Measurements from ENCODE around the gene GABPA.

GABPA gene

DNA sequence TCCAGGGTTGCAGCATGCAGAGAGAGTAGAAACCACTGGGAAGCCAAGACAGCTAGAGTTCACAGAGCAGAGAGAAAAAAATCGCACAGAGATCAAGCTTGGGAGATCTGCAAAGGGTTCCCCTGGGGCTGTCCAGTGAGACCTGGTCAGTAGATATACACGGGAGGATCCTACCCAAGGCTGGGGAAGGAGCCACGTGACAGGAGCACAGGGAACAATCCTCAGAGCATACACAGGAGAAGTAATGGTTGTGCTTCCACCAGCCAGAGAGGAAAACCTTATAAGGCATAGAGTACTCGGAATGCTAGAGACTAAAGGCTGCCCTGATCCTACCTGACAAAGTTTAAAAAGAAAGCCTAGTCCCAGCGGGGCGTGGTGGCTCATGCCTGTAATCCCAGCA, 53.9 kb downstream of the GABPA start:
- DNase-seq (ENCODE audit: extremely low read depth, low read depth) = no peak
- TF ChIP-seq, protein P1, sequence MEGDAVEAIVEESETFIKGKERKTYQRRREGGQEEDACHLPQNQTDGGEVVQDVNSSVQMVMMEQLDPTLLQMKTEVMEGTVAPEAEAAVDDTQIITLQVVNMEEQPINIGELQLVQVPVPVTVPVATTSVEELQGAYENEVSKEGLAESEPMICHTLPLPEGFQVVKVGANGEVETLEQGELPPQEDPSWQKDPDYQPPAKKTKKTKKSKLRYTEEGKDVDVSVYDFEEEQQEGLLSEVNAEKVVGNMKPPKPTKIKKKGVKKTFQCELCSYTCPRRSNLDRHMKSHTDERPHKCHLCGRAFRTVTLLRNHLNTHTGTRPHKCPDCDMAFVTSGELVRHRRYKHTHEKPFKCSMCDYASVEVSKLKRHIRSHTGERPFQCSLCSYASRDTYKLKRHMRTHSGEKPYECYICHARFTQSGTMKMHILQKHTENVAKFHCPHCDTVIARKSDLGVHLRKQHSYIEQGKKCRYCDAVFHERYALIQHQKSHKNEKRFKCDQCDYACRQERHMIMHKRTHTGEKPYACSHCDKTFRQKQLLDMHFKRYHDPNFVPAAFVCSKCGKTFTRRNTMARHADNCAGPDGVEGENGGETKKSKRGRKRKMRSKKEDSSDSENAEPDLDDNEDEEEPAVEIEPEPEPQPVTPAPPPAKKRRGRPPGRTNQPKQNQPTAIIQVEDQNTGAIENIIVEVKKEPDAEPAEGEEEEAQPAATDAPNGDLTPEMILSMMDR (IDR thresholded peaks at IDR 0.05; ENCODE audit: low read depth, low read length, missing control alignments) = no peak
- H3K4me3 ChIP-seq (replicated peaks; ENCODE audit: low read depth, low read length) = no peak overlapping the region

DNA sequence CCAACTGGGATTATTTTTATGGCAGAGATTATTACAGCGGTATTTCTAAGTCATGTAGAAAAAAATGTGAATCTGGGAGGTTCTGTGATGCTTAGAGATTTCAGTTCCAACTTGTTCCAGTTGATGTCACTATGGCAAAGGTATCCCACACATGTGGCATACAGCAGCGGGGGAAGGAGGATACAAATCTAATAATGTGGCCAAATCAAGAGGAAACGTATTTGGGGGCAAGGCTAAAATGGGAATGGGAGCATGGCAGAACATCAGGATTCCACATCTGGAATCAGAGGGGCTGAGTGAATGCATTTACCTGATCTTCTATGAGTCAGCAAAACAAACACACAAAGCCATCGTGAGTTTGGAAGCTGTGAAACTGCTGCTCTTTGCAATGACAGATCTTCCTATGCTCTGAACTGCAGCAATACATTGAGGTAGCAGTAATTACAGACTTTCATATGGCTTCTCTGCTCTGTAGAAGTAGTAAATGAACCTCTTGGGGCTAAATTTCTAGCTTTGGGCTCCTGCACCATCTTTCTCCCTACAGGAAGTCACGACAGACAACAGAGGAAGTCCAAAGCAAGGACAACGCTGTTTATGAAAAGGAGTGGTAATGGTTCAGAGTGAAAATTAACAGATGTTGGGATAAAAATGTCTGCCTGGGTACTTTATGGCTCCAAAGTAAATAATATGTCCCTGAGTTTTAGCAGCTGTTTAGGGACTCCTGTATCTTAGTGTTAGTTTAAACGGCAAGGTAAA, 55.5 kb downstream of the GABPA start:
- TF ChIP-seq, protein P1 (IDR thresholded peaks at IDR 0.05; ENCODE audit: low read depth, low read length, missing control alignments) = peak; percentile 33
- peak; percentile 47 for DNase-seq (ENCODE audit: extremely low read depth, low read depth)
- peak overlapping the region; percentile 23; the same call in 1 of the 2 replicates for H3K4me3 ChIP-seq (replicated peaks; ENCODE audit: low read depth, low read length)

DNA sequence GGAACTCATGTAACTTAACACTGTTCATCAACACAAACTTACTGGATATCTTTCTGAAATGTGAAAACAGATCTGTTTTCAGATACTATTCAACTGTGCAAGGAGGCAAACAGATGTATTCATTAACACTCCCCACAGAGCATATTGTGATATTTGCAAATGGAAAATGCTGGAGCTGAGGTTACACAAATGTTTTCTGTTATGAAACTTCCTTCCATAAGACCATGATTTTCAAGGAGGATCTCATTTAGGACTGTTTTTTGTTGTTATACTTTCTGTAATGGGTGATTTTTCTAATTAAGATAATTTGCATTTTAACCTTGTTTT, 56.1 kb downstream of the GABPA start:
- TF ChIP-seq, protein P1 (IDR thresholded peaks at IDR 0.05; ENCODE audit: low read depth, low read length, missing control alignments) = no peak
- H3K4me3 ChIP-seq (replicated peaks; ENCODE audit: low read depth, low read length) = no peak overlapping the region
- DNase-seq (ENCODE audit: extremely low read depth, low read depth) = no peak

DNA sequence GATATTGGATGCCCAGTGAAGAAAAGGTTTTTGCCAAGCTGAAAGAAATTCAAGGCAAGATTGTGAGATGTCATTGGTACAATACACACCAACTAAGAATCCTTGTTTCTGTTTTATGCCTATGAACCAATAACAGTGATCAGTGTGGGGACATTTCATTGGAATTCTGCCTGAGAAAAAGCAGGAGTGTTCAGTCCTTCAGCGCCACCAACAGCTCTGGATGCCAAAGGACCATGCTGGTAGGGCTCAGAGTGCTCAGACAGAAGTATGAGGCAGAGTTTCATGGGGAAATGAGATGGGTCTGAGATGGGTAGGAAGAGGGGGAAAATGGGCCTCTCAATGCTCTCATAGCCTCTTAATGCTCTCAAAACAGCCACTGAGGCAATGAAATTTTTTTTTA, 56.5 kb downstream of the GABPA start:
- no peak for DNase-seq (ENCODE audit: extremely low read depth, low read depth)
- H3K4me3 ChIP-seq (replicated peaks; ENCODE audit: low read depth, low read length) = no peak overlapping the region
- TF ChIP-seq, protein P1 (IDR thresholded peaks at IDR 0.05; ENCODE audit: low read depth, low read length, missing control alignments) = peak; percentile 2

DNA sequence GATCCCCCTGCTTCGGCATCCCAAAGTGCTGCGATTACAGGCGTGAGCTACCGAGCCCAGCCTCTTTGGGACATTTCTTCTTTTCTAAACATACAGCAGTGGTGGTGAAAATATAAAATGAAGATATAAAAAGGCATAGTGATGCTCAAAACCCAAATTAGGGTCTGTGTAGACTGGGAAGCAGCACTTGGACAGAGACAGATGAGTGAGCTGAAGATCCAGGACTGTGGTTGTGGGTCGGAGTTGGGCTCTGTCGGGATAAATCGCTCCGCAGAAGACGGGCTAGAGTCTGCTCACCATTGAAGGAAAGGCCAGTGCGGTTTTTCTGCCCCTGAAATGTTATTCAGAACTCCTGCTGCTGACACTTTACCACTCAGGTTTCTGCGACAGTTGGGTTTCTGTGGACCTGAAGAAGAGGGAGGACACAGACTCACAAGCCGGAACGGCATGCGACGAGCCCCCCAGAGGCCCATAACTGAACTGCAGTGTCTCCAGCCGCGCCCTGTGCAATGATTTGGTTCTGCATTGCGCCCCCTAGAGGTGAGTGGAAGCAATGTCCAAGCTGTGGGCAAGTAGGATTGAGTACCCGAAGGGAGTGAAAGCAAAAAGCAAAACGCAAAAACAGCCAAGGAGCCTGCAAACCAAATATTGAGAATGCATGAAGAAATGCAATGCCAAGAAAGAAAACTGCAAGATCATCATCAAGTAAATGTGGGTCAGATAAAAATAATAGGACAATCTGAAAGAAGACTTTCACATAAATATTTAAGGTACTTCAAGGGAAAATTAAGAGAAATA, 66.6 kb downstream of the GABPA start:
- H3K4me3 ChIP-seq (replicated peaks; ENCODE audit: low read depth, low read length) = no peak overlapping the region
- peak; percentile 70 for DNase-seq (ENCODE audit: extremely low read depth, low read depth)
- TF ChIP-seq, protein P1 (IDR thresholded peaks at IDR 0.05; ENCODE audit: low read depth, low read length, missing control alignments) = peak; percentile 100

DNA sequence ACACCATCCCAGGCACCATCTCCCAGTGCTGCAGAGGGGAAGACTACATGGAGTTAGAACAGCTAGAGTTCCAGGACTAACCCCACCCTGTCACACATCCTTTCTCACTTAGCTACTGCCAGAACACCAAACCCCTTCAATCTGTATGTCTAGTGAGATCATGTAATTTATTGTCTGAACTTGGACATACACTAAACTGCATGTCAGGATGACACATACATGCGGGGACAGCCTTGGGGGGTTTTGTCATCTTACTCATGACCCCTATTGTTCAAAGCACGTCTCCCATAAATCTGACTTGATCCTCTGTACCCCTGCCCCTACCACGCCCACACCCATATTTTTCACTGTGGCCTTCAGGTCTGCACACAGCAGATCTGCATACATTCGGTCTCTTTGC, 71.3 kb downstream of the GABPA start:
- DNase-seq (ENCODE audit: extremely low read depth, low read depth) = no peak
- no peak overlapping the region for H3K4me3 ChIP-seq (replicated peaks; ENCODE audit: low read depth, low read length)
- TF ChIP-seq, protein P1 (IDR thresholded peaks at IDR 0.05; ENCODE audit: low read depth, low read length, missing control alignments) = no peak

Data from HFF-Myc (cell line).